GM23338 (cell line): ENCODE measurements around the gene UPP2. TPM values are rescaled to one million over a fixed set of nuclear protein-coding genes. Genes with fewer than 3 reads are reported as not detected.
A peak's percentile ranks its signal among the peaks of the same experiment; 100 is the strongest.

Experiments used
- ATAC-seq: fragments of 200-7000 bp; cut with Tn5 transposase; 3 replicates; pipeline ENCODE4 v1.9.1; 2020
- DNase-seq: peaks from one replicate; pipeline ENCODE4 v3.0.0-alpha.2; 2015; ENCODE audit warnings: low spot score
- H2AFZ ChIP-seq: fragments of 200-600 bp; sonication (generic); 2 replicates; pipeline ENCODE4 v1.8.0; 2016; ENCODE audit warnings: antibody characterized with exemption, mild to moderate bottlenecking, moderate library complexity
- H3F3A ChIP-seq: fragments of 200-600 bp; sonication (generic); replicated peaks from 2 replicates; pipeline ENCODE4 v1.8.0; 2017; ENCODE audit warnings: antibody characterized with exemption, mixed run types, low read depth
- H3K27ac ChIP-seq: fragments of 200-600 bp; sonication (generic); 2 replicates; pipeline ENCODE4 v1.6.1; 2016; ENCODE audit warnings: low read depth
- H3K27me3 ChIP-seq: fragments of 200-600 bp; sonication (generic); 2 replicates; pipeline ENCODE4 v1.8.0; 2016; ENCODE audit warnings: mild to moderate bottlenecking, mixed run types, moderate library complexity; ENCODE audit not compliant: insufficient read depth
- H3K36me3 ChIP-seq: fragments of 200-600 bp; sonication (generic); 2 replicates; pipeline ENCODE4 v1.8.0; 2016; ENCODE audit warnings: mild to moderate bottlenecking; ENCODE audit not compliant: insufficient read depth
- H3K4me1 ChIP-seq: fragments of 200-600 bp; sonication (generic); 2 replicates; pipeline ENCODE4 v1.8.0; 2016; ENCODE audit warnings: mild to moderate bottlenecking, moderate library complexity; ENCODE audit not compliant: insufficient read depth
- H3K4me2 ChIP-seq: fragments of 200-600 bp; sonication (generic); 2 replicates; pipeline ENCODE4 v1.7.1; 2017; ENCODE audit warnings: mixed run types
- H3K4me3 ChIP-seq: fragments of 200-600 bp; sonication (generic); 2 replicates; pipeline ENCODE4 v1.6.1; 2016; ENCODE audit warnings: mixed run types
- H3K79me2 ChIP-seq: fragments of 200-600 bp; sonication (generic); replicated peaks from 2 replicates; pipeline ENCODE4 v1.8.0; 2017; ENCODE audit warnings: mild to moderate bottlenecking; ENCODE audit not compliant: insufficient read depth
- H3K9me2 ChIP-seq: fragments of 200-600 bp; sonication (generic); 2 replicates; pipeline ENCODE4 v1.8.0; 2017; ENCODE audit not compliant: insufficient read depth
- H4K20me1 ChIP-seq: fragments of 200-600 bp; sonication (generic); replicated peaks from 2 replicates; pipeline ENCODE4 v1.8.0; 2017; ENCODE audit warnings: mild to moderate bottlenecking; ENCODE audit not compliant: insufficient read depth
- H3K27ac Mint-ChIP-seq: 2 replicates; pipeline ENCODE4 v1.8.0; 2020; ENCODE audit warnings: inconsistent platforms, mild to moderate bottlenecking, moderate library complexity, mixed read lengths
- H3K27me3 Mint-ChIP-seq: 3 replicates; pipeline ENCODE4 v1.8.0; 2022; ENCODE audit warnings: low read depth, mild to moderate bottlenecking, moderate library complexity, mixed read lengths, inconsistent platforms; ENCODE audit not compliant: insufficient read depth, poor library complexity
- H3K36me3 Mint-ChIP-seq: 3 replicates; pipeline ENCODE4 v1.8.0; 2021; ENCODE audit warnings: low read depth, mild to moderate bottlenecking, inconsistent platforms, moderate library complexity, mixed read lengths
- H3K4me1 Mint-ChIP-seq: 3 replicates; pipeline ENCODE4 v1.8.0; 2020; ENCODE audit warnings: mild to moderate bottlenecking, inconsistent platforms, mixed read lengths
- H3K4me3 Mint-ChIP-seq: 3 replicates; pipeline ENCODE4 v1.8.0; 2021; ENCODE audit warnings: moderate library complexity, mild to moderate bottlenecking, inconsistent platforms, mixed read lengths
- H3K9me3 Mint-ChIP-seq: 3 replicates; pipeline ENCODE4 v1.8.0; 2020; ENCODE audit warnings: moderate library complexity, mild to moderate bottlenecking, inconsistent platforms, mixed read lengths
- CREB1 ChIP-seq: fragments of 250-450 bp; sonication (Bioruptor Pico); IDR thresholded peaks from 2 replicates; pipeline ENCODE4 v1.5.0; 2020; ENCODE audit warnings: low read depth, mild to moderate bottlenecking, moderate library complexity
- EZH2phosphoT487 ChIP-seq: fragments of 200-600 bp; sonication (generic); IDR thresholded peaks from one replicate; pipeline ENCODE4 v1.8.1; 2018; ENCODE audit warnings: antibody characterized with exemption; ENCODE audit not compliant: unreplicated experiment
- JUNB ChIP-seq: IDR thresholded peaks from one replicate; pipeline ENCODE4 v1.6.1; 2016; ENCODE audit warnings: antibody characterized with exemption; ENCODE audit not compliant: unreplicated experiment
- NANOG ChIP-seq: IDR thresholded peaks from 2 replicates; pipeline ENCODE4 v1.6.1; 2016; ENCODE audit warnings: antibody characterized with exemption, borderline replicate concordance
- POLR2AphosphoS5 ChIP-seq: IDR thresholded peaks from 2 replicates; pipeline ENCODE4 v1.6.1; 2016; ENCODE audit warnings: antibody characterized with exemption, low read depth
- ZNF114 ChIP-seq: fragments of 250-450 bp; sonication (Bioruptor Pico); IDR thresholded peaks from 2 replicates; pipeline ENCODE4 v1.5.0; 2020; ENCODE audit warnings: mild to moderate bottlenecking, moderate library complexity
- ZNF331 ChIP-seq: fragments of 250-450 bp; sonication (Bioruptor Pico); IDR thresholded peaks from 2 replicates; pipeline ENCODE4 v1.5.0; 2020; ENCODE audit warnings: low read depth, mild to moderate bottlenecking, moderate library complexity
- polyA plus RNA-seq: library from polyadenylated mRNA; unstranded; fragments of >200 nt; fragmentation: Nextera tagmentation; extraction: Ambion mirVana; gene quantifications from 2 replicates; pipeline ENCODE4 v1.2.1, GENCODE V29; 2016
- total RNA-seq: library from RNA; depleted of rRNA; stranded (reverse); fragments of >200 nt; shearing (Covaris generic); gene quantifications from 2 replicates; pipeline ENCODE4 v1.2.3, GENCODE V29; 2014
- TF ChIP-seq, protein P1 (sequence below), 2 experiments: fragments of 200-600 bp in 1 of 2; sonication (generic) in 1 of 2; conservative IDR thresholded peaks; 2 replicates each; pipeline versions ENCODE4 v1.5.1 to v1.6.1; 2016 to 2017; ENCODE audit warnings: antibody characterized with exemption in 2 of 2, low read depth in 2 of 2, mild to moderate bottlenecking in 2 of 2, moderate library complexity in 1 of 2
- TF ChIP-seq, protein P2 (sequence below): fragments of 250-450 bp; sonication (Bioruptor Pico); IDR thresholded peaks from 2 replicates; pipeline ENCODE4 v1.5.0; 2020; ENCODE audit warnings: mild to moderate bottlenecking, moderate library complexity
- TF ChIP-seq, protein P3 (sequence below): IDR thresholded peaks from 2 replicates; pipeline ENCODE4 v1.6.1; 2016; ENCODE audit warnings: antibody characterized with exemption

UPP2 gene
- total and polyA plus RNA-seq, 2 experiments from 2014 or later, result not detected

DNA sequence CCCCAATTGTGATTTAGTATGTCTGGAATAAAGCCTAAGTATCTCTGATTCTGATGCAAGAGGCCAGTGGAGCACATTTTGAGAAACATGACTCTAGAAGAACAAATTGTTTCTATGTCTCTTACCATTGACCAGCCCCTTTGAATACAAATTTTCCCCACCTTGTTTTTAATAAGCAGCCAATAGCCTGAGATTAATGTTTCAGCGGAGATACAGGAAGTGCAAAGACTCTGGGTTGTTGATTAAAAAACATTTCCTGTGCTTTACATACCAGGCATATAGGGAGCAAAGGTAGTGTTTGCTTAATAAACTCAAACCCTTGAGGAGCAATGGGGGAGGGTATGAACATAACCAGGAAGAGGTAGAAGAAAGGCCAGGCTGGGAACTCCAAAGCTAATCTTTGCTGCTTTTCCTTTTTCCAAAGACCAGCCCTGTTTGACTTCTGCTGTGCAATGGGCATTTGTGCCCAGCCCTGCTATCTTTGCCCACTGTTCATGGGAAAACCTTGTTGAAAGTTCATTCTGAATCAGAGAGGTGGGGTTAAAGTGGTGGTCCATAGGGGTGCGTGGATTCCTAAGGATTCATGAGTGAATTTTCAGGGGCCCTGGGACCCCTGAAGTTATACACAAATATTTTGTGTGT is 29.3 kb downstream of the UPP2 start:
- Histone ChIP-seq H3K36me3 (no peaks in the 10 kb centered on the region), H3K9me2 (peaks cover 4% of the 10 kb centered on the region; the same call in 1 of the 2 replicates), H3K79me2 (no peaks in the 10 kb centered on the region), H3K27ac (no peak overlapping the region), H4K20me1 (no peaks in the 10 kb centered on the region), H3F3A (no peaks in the 10 kb centered on the region), H3K4me3 (no peak overlapping the region), H3K4me2 (no peak overlapping the region), H3K4me1 (peaks cover 17% of the 10 kb centered on the region), H3K27me3 (no peaks in the 10 kb centered on the region), H2AFZ (peak overlapping the region; percentile 58; the same call in 1 of the 2 replicates)
- no peak for DNase-seq
- TF ChIP-seq, protein P1, sequence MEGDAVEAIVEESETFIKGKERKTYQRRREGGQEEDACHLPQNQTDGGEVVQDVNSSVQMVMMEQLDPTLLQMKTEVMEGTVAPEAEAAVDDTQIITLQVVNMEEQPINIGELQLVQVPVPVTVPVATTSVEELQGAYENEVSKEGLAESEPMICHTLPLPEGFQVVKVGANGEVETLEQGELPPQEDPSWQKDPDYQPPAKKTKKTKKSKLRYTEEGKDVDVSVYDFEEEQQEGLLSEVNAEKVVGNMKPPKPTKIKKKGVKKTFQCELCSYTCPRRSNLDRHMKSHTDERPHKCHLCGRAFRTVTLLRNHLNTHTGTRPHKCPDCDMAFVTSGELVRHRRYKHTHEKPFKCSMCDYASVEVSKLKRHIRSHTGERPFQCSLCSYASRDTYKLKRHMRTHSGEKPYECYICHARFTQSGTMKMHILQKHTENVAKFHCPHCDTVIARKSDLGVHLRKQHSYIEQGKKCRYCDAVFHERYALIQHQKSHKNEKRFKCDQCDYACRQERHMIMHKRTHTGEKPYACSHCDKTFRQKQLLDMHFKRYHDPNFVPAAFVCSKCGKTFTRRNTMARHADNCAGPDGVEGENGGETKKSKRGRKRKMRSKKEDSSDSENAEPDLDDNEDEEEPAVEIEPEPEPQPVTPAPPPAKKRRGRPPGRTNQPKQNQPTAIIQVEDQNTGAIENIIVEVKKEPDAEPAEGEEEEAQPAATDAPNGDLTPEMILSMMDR (conservative IDR thresholded peaks at IDR 0.05; ENCODE audit: low read depth in 2 of 2), result no peak
- TF ChIP-seq POLR2AphosphoS5 (no peak), CREB1 (CRISPR knock-in tag) (no peak), EZH2phosphoT487 (no peak)
- H3K4me1 Mint-ChIP-seq, result peaks cover 19% of the 10 kb centered on the region
- no peaks in the 10 kb centered on the region for H3K27me3 Mint-ChIP-seq
- no peaks in the 10 kb centered on the region for H3K36me3 Mint-ChIP-seq
- no peaks in the 10 kb centered on the region for H3K9me3 Mint-ChIP-seq
- peak overlapping the region; percentile 22; the same call in 1 of the 2 replicates for H3K27ac Mint-ChIP-seq
- ATAC-seq, result no peak
- no peak overlapping the region for H3K4me3 Mint-ChIP-seq

- Mint-ChIP-seq H3K27me3 (no peaks in the 10 kb centered on the region), H3K27ac (no peak overlapping the region), H3K4me3 (no peak overlapping the region), H3K4me1 (peaks cover 13% of the 10 kb centered on the region), H3K9me3 (no peaks in the 10 kb centered on the region), H3K36me3 (no peaks in the 10 kb centered on the region)
- Histone ChIP-seq H3K9me2 (peaks cover 4% of the 10 kb centered on the region; the same call in 1 of the 2 replicates), H3K27ac (no peak overlapping the region), H3K4me2 (no peak overlapping the region), H3K79me2 (no peaks in the 10 kb centered on the region), H3K27me3 (no peaks in the 10 kb centered on the region), H3K4me1 (peaks cover 12% of the 10 kb centered on the region), H3F3A (no peaks in the 10 kb centered on the region), H4K20me1 (no peaks in the 10 kb centered on the region), H3K4me3 (no peak overlapping the region), H3K36me3 (no peaks in the 10 kb centered on the region), H2AFZ (peak overlapping the region; percentile 58; the same call in 1 of the 2 replicates)
- DNase-seq (no peak), ATAC-seq (no peak)
- no peak for TF ChIP-seq NANOG
- no peak for TF ChIP-seq ZNF331
- TF ChIP-seq, protein P1 (conservative IDR thresholded peaks at IDR 0.05; ENCODE audit: low read depth in 2 of 2), result no peak
- no peak for TF ChIP-seq POLR2AphosphoS5
- TF ChIP-seq, protein P2, sequence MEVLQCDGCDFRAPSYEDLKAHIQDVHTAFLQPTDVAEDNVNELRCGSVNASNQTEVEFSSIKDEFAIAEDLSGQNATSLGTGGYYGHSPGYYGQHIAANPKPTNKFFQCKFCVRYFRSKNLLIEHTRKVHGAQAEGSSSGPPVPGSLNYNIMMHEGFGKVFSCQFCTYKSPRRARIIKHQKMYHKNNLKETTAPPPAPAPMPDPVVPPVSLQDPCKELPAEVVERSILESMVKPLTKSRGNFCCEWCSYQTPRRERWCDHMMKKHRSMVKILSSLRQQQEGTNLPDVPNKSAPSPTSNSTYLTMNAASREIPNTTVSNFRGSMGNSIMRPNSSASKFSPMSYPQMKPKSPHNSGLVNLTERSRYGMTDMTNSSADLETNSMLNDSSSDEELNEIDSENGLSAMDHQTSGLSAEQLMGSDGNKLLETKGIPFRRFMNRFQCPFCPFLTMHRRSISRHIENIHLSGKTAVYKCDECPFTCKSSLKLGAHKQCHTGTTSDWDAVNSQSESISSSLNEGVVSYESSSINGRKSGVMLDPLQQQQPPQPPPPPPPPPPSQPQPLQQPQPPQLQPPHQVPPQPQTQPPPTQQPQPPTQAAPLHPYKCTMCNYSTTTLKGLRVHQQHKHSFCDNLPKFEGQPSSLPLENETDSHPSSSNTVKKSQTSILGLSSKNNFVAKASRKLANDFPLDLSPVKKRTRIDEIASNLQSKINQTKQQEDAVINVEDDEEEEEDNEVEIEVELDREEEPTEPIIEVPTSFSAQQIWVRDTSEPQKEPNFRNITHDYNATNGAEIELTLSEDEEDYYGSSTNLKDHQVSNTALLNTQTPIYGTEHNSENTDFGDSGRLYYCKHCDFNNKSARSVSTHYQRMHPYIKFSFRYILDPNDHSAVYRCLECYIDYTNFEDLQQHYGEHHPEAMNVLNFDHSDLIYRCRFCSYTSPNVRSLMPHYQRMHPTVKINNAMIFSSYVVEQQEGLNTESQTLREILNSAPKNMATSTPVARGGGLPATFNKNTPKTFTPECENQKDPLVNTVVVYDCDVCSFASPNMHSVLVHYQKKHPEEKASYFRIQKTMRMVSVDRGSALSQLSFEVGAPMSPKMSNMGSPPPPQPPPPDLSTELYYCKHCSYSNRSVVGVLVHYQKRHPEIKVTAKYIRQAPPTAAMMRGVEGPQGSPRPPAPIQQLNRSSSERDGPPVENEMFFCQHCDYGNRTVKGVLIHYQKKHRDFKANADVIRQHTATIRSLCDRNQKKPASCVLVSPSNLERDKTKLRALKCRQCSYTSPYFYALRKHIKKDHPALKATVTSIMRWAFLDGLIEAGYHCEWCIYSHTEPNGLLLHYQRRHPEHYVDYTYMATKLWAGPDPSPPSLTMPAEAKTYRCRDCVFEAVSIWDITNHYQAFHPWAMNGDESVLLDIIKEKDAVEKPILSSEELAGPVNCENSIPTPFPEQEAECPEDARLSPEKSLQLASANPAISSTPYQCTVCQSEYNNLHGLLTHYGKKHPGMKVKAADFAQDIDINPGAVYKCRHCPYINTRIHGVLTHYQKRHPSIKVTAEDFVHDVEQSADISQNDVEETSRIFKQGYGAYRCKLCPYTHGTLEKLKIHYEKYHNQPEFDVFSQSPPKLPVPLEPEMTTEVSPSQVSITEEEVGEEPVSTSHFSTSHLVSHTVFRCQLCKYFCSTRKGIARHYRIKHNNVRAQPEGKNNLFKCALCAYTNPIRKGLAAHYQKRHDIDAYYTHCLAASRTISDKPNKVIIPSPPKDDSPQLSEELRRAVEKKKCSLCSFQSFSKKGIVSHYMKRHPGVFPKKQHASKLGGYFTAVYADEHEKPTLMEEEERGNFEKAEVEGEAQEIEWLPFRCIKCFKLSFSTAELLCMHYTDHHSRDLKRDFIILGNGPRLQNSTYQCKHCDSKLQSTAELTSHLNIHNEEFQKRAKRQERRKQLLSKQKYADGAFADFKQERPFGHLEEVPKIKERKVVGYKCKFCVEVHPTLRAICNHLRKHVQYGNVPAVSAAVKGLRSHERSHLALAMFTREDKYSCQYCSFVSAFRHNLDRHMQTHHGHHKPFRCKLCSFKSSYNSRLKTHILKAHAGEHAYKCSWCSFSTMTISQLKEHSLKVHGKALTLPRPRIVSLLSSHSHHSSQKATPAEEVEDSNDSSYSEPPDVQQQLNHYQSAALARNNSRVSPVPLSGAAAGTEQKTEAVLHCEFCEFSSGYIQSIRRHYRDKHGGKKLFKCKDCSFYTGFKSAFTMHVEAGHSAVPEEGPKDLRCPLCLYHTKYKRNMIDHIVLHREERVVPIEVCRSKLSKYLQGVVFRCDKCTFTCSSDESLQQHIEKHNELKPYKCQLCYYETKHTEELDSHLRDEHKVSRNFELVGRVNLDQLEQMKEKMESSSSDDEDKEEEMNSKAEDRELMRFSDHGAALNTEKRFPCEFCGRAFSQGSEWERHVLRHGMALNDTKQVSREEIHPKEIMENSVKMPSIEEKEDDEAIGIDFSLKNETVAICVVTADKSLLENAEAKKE (CRISPR knock-in tag), result no peak
- TF ChIP-seq, protein P3, sequence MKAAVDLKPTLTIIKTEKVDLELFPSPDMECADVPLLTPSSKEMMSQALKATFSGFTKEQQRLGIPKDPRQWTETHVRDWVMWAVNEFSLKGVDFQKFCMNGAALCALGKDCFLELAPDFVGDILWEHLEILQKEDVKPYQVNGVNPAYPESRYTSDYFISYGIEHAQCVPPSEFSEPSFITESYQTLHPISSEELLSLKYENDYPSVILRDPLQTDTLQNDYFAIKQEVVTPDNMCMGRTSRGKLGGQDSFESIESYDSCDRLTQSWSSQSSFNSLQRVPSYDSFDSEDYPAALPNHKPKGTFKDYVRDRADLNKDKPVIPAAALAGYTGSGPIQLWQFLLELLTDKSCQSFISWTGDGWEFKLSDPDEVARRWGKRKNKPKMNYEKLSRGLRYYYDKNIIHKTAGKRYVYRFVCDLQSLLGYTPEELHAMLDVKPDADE, result no peak
- TF ChIP-seq ZNF114 (CRISPR knock-in tag), result no peak
- no peak for TF ChIP-seq JUNB
Measured at GRCh38 chr2:158131483-158131912, 29.8 kb downstream of the UPP2 start.
